Measurements from ENCODE around the gene NRXN3. TPM values are rescaled to one million over a fixed set of nuclear protein-coding genes. Genes with fewer than 3 reads are reported as not detected.

NRXN3 gene
- total and polyA plus RNA-seq, 2 donors (not counting 1 experiment from before 2014, with no cell fraction given) = 0.83 to 34.6 TPM

GRCh38 chr14:79050787-79051727 lies 880.9 kb downstream of the NRXN3 start:
- H4K20me1 ChIP-seq (ENCODE audit: control insufficient read depth, extremely low read depth, insufficient read depth, low read length) = no peaks in the 10 kb centered on the region
- H3K36me3 ChIP-seq (ENCODE audit: control insufficient read depth, insufficient read depth, low read length) = no peaks in the 10 kb centered on the region
- H3K27me3 ChIP-seq (ENCODE audit: control insufficient read depth, insufficient read depth, low read length) = peaks cover 3% of the 10 kb centered on the region
- no peak for DNase-seq (ENCODE audit: low read depth in 2 of 2)
- H3K9me3 ChIP-seq (ENCODE audit: control insufficient read depth, insufficient read depth, low read depth, low read length) = no peaks in the 10 kb centered on the region
- H2AFZ ChIP-seq (ENCODE audit: low read length) = no peak overlapping the region
- no peak overlapping the region for H3K4me2 ChIP-seq (ENCODE audit: extremely low read depth, insufficient read depth, low read length)
- no peaks in the 10 kb centered on the region for H3K4me1 ChIP-seq (ENCODE audit: control insufficient read depth, extremely low read depth, insufficient read depth, low read length)
- H3K27ac ChIP-seq (ENCODE audit: insufficient read depth, low read length) = no peak overlapping the region
- no peaks in the 10 kb centered on the region for H3K79me2 ChIP-seq (ENCODE audit: control insufficient read depth, insufficient read depth, low read length)
- H3K9ac ChIP-seq (ENCODE audit: insufficient read depth, low read length) = no peak overlapping the region
- no peak overlapping the region for H3K4me3 ChIP-seq (replicated peaks in 1 of 4; ENCODE audit: control extremely low read depth in 1 of 4, insufficient read depth in 1 of 4, low read depth in 3 of 4, low read length in 4 of 4)
- no peak for TF ChIP-seq EZH2 (IDR thresholded peaks at IDR 0.05; ENCODE audit: low read length, missing control alignments)
- no peak for TF ChIP-seq CTCF (conservative IDR thresholded peaks at IDR 0.05 in 1 of 2, IDR thresholded peaks at IDR 0.05 in 1 of 2; ENCODE audit: low read depth in 1 of 2, low read length in 2 of 2)

GRCh38 chr14:79051742-79052141 lies 881.6 kb downstream of the NRXN3 start:
- H3K27me3 ChIP-seq (ENCODE audit: control insufficient read depth, insufficient read depth, low read length) = peaks cover 3% of the 10 kb centered on the region
- H3K79me2 ChIP-seq (ENCODE audit: control insufficient read depth, insufficient read depth, low read length) = no peaks in the 10 kb centered on the region
- no peaks in the 10 kb centered on the region for H3K4me1 ChIP-seq (ENCODE audit: control insufficient read depth, extremely low read depth, insufficient read depth, low read length)
- H2AFZ ChIP-seq (ENCODE audit: low read length) = no peak overlapping the region
- no peaks in the 10 kb centered on the region for H3K9me3 ChIP-seq (ENCODE audit: control insufficient read depth, insufficient read depth, low read depth, low read length)
- H4K20me1 ChIP-seq (ENCODE audit: control insufficient read depth, extremely low read depth, insufficient read depth, low read length) = no peaks in the 10 kb centered on the region
- no peak overlapping the region for H3K9ac ChIP-seq (ENCODE audit: insufficient read depth, low read length)
- no peak overlapping the region for H3K4me2 ChIP-seq (ENCODE audit: extremely low read depth, insufficient read depth, low read length)
- no peak for TF ChIP-seq EZH2 (IDR thresholded peaks at IDR 0.05; ENCODE audit: low read length, missing control alignments)
- H3K4me3 ChIP-seq (replicated peaks in 1 of 4; ENCODE audit: control extremely low read depth in 1 of 4, insufficient read depth in 1 of 4, low read depth in 3 of 4, low read length in 4 of 4) = no peak overlapping the region
- no peaks in the 10 kb centered on the region for H3K36me3 ChIP-seq (ENCODE audit: control insufficient read depth, insufficient read depth, low read length)
- H3K27ac ChIP-seq (ENCODE audit: insufficient read depth, low read length) = no peak overlapping the region
- DNase-seq (ENCODE audit: low read depth in 2 of 2) = no peak

DNA sequence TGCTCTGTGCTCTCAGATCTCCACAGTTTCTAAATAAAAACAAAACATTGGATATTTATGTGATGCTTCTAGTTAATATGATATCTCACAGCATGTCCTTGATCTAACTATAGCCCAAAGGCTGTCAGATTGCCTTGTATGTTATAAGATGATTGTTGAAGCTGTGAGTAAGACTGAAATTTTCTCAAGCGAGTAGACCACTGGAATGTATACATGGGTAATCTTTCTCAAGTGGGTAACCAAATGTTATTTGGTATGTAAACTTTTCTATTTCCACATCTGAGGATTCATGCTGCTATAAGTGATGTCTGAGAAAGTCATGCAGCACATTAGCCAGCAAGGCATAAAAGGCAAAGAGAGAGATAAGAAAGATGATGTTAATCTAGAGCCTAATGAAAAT lies 886.7 kb downstream of the NRXN3 start:
- no peak overlapping the region for H3K27ac ChIP-seq (ENCODE audit: insufficient read depth, low read length)
- DNase-seq (ENCODE audit: low read depth in 2 of 2) = peak; percentile 86 to 89

More for the DNA sequence above, 886.7 kb downstream of the NRXN3 start:
- Histone ChIP-seq H3K79me2 (ENCODE audit: control insufficient read depth, insufficient read depth, low read length) (no peaks in the 10 kb centered on the region), H3K4me3 (replicated peaks in 1 of 4; ENCODE audit: control extremely low read depth in 1 of 4, insufficient read depth in 1 of 4, low read depth in 3 of 4, low read length in 4 of 4) (no peak overlapping the region), H3K36me3 (ENCODE audit: control insufficient read depth, insufficient read depth, low read length) (no peaks in the 10 kb centered on the region), H3K9ac (ENCODE audit: insufficient read depth, low read length) (no peak overlapping the region), H4K20me1 (ENCODE audit: control insufficient read depth, extremely low read depth, insufficient read depth, low read length) (no peaks in the 10 kb centered on the region), H3K27me3 (ENCODE audit: control insufficient read depth, insufficient read depth, low read length) (no peaks in the 10 kb centered on the region), H3K4me2 (ENCODE audit: extremely low read depth, insufficient read depth, low read length) (no peak overlapping the region), H3K9me3 (ENCODE audit: control insufficient read depth, insufficient read depth, low read depth, low read length) (no peaks in the 10 kb centered on the region), H2AFZ (ENCODE audit: low read length) (no peak overlapping the region), H3K4me1 (ENCODE audit: control insufficient read depth, extremely low read depth, insufficient read depth, low read length) (peaks cover 2% of the 10 kb centered on the region)
- TF ChIP-seq EZH2 (IDR thresholded peaks at IDR 0.05; ENCODE audit: low read length, missing control alignments) (no peak), CTCF (conservative IDR thresholded peaks at IDR 0.05 in 1 of 2, IDR thresholded peaks at IDR 0.05 in 1 of 2; ENCODE audit: low read depth in 1 of 2, low read length in 2 of 2) (no peak)

Measured in fibroblast of lung (primary cell).